T follicular helper cell (primary cell): ENCODE results near the gene SPINK7.

Experiments
- DNase-seq: peaks from one replicate; pipeline ENCODE4 v3.0.0-alpha.2; 2020; ENCODE audit warnings: low read depth

Gene SPINK7

DNA sequence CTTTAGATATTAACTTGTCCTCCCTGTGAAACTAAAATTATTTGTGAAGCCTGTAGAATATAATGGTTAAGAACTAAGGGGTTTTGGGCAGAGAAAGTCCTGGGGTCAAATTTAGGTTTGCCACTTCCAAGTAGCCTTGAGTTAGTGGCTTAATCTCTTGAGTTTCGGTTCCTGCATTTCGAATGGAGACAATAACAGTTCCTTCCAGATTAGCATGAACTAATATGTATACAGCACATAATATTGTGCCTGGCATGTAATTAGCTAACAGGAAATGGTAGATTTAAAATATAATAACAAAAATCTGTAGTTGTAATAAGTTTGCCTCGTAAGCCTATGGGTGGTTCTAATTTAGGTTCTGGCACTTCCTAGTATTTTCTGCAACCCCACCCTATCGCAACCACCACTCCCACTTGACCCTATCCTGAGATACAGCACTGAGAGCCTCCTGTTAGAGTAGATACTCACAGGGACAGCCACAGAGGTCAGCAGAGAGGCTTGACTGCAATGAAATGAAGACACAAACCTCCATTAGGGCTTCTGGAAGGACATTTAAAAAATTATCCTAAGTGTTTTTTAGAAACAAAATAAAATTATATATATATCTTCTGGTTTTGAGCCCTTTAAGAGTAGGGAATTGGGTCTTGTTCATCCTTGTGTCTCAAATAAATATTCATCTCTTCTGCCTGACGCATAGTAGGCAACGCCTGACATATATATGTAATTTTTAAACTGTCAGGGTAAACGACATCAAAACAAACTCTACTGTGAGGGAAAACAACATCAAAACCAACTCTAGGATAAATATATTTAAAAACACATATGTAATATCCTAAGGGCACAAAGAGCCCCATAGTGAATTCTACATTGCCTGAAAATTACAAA is 31.6 kb downstream of the SPINK7 start:
- DNase-seq = no peak

GRCh38 chr5:148347706-148348105 is 35.5 kb downstream of the SPINK7 start:
- DNase-seq = no peak

GRCh38 chr5:148352696-148353095 is 40.5 kb downstream of the SPINK7 start:
- DNase-seq = no peak

DNA sequence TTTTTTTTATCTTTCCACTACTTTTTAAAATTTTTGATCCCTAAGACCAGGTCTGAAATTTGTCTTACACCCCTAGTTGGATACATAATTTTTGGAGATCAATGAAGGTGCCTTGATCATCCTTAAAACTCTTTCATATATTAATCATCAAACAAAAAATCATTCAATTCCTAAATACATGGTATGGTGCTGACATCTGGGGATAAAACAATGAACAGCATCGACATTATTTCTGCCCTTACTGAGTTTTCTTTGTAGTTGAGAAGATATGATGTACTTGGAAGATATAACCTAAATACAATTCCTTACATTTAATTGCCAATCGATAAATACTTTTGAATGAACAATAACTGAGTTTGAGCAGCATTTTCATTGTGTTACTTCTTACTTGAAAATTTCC is 41.4 kb downstream of the SPINK7 start:
- no peak for DNase-seq

DNA sequence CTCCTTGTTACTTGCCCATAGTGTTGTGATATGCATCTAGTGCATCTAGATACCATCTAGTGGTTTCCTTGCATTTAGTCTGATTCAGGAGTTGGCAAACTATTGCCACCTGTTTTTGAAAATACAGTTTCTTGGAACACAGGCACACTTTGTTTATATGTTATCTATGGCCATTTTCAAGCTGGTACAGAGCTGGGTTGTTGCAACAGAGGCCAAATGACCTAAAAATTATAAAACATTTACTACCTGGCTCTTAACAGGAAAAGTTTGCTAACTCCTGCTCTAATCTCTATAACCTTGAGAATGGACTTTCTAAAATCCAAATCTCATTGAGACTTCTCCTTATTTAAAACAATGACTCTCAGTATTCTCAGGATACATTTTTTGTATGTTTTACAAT is 52.1 kb downstream of the SPINK7 start:
- DNase-seq = no peak
